ENCODE results near the gene MAP4.
"Not testable (repeated sequence)": the region's sequence is repeated elsewhere in the genome, so short reads cannot be mapped to it uniquely, and the experiment has no call there.

Gene MAP4

GRCh38 chr3:48013288-48013980, 2.8 kb downstream of the MAP4 start:
- DNase-seq, result peak; percentile 75

GRCh38 chr3:48012659-48013058, 3.6 kb downstream of the MAP4 start:
- no peak for DNase-seq

GRCh38 chr3:48008066-48008465, 8.2 kb downstream of the MAP4 start:
- not testable (repeated sequence) for DNase-seq

GRCh38 chr3:48007361-48007760, 8.9 kb downstream of the MAP4 start:
- DNase-seq, result not testable (repeated sequence)

GRCh38 chr3:48006794-48007193, 9.4 kb downstream of the MAP4 start:
- DNase-seq, result not testable (repeated sequence)

GRCh38 chr3:48004694-48005093, 11.5 kb downstream of the MAP4 start:
- DNase-seq, result no peak

- DNase-seq, result no peak
Measured at GRCh38 chr3:48002787-48003186, 13.4 kb downstream of the MAP4 start.

GRCh38 chr3:48001991-48002390, 14.2 kb downstream of the MAP4 start:
- DNase-seq, result no peak

- DNase-seq, result no peak
Measured at GRCh38 chr3:48000212-48000611, 16.0 kb downstream of the MAP4 start.

- DNase-seq, result no peak
Measured at GRCh38 chr3:47996440-47996839, 19.8 kb downstream of the MAP4 start.

- no peak for DNase-seq
Measured at GRCh38 chr3:47994180-47994579, 22.0 kb downstream of the MAP4 start.

GRCh38 chr3:47991341-47991740, 24.9 kb downstream of the MAP4 start:
- DNase-seq, result no peak

GRCh38 chr3:47989981-47990440, 26.2 kb downstream of the MAP4 start:
- peak; percentile 79 for DNase-seq

GRCh38 chr3:47985381-47985780, 30.8 kb downstream of the MAP4 start:
- DNase-seq, result peak; percentile 11

- DNase-seq, result no peak
Measured at GRCh38 chr3:47984075-47984728, 32.0 kb downstream of the MAP4 start.

GRCh38 chr3:47980795-47981194, 35.4 kb downstream of the MAP4 start:
- DNase-seq, result no peak

GRCh38 chr3:47979070-47979469, 37.1 kb downstream of the MAP4 start:
- DNase-seq, result no peak

GRCh38 chr3:47978386-47978785, 37.8 kb downstream of the MAP4 start:
- no peak for DNase-seq

GRCh38 chr3:47976135-47976732, 40.0 kb downstream of the MAP4 start:
- no peak for DNase-seq

GRCh38 chr3:47974974-47975470, 41.2 kb downstream of the MAP4 start:
- DNase-seq, result no peak

GRCh38 chr3:47971081-47971480, 45.1 kb downstream of the MAP4 start:
- DNase-seq, result no peak

GRCh38 chr3:47964740-47965139, 51.5 kb downstream of the MAP4 start:
- no peak for DNase-seq

GRCh38 chr3:47961815-47962606, 54.2 kb downstream of the MAP4 start:
- no peak for DNase-seq
